Fibroblast of upper back skin (primary cell): ENCODE results near the gene B4GALT2.
A peak's percentile ranks its signal among the peaks of the same experiment; 100 is the strongest.

Experiments used
- DNase-seq: peaks from one replicate; pipeline ENCODE4 v3.0.0-alpha.2; 2013

Gene B4GALT2

DNA sequence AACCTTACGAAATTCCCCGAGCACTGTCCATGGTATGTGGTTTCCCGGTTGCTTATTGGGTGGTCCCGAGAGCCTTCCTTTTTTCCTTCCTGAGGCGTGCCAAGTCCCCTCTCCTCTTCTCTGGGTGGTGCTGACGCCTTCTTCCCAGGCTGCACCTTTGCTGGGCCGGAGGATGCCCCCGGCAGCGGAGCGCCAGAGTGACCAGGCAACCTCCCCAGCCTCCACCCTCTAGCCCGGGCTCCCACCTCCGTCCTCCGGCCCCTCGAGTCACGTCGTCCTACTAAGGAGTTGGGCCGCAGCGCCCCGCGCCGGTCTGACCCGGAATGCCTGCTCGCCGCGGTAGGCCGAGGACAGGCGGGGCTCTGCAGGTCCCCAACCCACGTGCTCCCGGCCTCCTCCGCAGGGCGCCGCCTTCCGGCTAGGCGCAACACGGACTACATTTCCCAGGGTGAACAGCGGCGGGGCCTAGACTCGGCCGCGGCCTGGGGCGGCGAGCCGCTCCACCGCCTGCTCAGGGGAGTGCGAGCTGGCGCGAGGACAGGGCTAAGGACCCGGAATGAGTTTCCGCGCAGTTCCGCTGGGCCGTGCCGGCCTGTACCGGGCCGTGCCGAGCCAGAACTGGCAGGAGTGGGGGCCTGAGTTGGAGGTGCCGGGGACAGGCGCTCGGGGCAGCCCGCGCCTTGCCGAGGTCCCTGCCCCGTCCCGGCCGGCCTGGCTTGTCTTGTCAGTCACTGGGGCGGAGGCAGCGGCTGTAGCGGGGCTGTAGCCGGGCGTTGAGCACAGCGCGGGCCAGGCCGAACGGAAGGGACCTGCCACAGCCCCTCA, 32.6 kb upstream of the B4GALT2 start, which contains the start of gene IPO13:
Gene IPO13, plus strand, starts transcription at position 715 of the 825 bp plus-strand sequence. CDS start 651 bp downstream, outside the sequence.
- DNase-seq: peak; percentile 92

DNA sequence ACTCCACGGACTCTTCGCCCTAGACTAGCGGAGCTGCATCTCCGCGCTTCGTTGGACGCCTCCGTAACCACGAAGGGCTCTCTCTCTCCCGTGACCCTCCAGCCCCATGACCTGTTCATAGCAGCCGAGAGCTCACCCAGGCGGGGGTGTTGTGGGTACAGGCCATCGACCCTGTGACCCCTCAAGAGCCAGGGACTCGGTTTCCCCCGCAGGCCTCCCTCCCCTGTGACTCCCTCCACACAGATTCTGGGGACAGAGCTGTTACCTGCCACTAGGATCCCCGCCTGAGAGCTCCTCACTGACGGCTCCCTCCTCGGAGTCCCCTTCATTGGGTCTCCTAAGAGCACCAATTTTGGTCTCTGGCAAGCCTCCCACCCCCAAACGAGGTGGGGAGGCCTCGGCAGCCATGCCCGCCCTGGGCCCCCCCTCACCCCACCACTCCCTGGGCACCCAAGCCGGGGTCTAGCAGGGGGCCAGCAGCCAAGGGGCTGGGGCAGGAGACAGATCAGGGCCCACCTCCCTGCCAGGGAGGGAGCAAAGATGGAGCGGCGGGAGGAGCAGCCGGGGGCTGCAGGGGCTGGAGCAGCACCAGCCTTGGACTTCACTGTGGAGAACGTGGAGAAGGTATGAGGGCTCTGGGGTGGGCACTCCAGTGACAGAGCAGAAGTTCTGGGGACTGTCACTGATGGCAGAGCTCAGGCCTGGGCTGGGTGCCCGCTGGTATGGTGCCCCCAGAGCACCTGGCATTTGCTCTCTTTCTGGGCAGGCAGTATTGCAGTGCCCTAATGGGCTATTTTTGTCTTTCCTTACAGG, 31.7 kb upstream of the B4GALT2 start:
- DNase-seq: no peak

DNA sequence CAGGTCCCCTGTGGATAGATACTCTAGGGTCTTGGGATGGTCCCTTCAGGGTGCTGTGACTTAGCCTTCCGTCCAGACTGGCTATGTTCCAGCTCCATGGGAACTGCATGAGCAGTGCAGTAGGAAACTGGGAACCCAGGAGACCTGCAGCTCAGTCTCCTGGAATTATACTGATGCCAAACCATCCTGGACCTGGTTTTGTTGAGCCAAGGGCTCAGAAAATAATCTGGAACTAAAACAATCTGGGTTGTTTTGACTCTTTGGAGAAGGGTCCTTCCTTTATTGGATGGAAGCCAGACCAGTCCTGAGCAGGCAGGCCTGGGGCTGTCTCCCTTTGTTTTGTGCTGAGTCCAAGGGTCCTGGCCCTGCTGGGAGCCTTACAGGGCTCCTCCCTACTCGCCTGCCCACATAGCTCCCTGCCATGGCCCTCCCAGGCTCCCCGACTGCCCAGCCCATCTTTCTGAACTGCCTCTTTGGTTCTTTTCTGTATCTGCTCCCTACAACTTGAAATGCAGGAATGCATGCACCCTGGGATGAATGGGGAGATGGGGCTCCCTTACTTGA, 31.1 kb upstream of the B4GALT2 start:
- no peak for DNase-seq

DNA sequence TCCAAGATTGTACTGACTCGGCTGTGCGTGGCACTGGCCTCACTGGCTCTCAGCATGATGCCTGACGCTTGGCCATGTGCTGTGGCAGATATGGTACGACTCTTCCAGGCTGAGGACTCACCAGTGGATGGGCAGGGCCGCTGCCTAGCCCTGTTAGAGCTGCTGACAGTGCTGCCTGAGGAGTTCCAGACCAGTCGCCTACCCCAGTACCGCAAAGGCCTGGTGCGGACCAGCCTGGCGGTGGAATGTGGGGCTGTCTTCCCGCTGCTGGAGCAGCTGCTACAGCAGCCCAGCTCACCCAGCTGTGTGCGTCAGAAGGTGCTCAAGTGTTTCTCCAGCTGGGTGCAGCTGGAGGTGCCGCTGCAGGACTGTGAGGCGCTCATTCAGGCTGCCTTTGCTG, 29.3 kb upstream of the B4GALT2 start:
- no peak for DNase-seq

DNA sequence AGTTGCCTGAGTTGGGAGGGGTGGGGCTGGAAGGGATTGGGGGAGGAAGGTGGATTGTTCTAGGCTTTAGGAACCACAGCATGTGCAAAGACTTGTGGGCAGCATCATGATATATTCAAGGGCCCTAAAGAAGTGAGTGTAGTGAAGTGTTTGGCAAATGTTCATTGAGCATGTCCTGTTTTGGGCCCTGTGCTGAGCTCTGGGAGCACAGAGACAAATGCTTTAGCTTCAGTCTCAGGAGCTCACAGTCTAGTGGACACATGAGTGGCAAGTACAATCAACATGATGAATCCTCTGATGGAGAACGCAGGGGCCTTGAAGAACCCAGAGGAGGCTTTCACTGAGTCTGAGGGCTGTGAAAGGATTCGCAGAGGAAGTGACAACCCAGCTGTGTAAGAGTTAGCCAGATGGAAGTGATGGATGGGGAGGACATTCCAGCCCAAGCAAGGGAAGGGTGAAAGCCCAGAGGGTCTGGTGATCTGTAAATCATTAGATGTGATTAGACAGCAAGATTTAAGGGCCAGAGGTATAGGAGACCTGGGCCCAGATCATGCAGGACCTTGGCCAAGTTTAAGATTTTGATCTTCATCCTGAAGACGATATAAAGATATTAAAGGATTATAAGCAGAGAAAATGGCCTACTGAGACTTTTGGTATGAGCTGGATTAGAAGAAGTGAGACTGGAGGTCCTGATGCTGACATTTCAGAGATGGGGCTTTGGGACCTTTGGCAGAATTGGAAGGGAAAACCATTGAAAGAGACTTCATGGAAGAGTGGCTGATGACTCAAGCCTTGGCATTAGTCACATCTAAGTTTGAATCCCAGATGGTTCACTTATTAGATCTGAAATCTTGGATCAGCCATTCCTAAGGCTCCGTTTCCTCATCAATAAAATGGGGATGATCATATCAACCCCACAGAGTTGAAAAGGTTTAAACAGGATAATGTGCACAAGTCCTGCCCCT, 27.7 kb upstream of the B4GALT2 start:
- no peak for DNase-seq

DNA sequence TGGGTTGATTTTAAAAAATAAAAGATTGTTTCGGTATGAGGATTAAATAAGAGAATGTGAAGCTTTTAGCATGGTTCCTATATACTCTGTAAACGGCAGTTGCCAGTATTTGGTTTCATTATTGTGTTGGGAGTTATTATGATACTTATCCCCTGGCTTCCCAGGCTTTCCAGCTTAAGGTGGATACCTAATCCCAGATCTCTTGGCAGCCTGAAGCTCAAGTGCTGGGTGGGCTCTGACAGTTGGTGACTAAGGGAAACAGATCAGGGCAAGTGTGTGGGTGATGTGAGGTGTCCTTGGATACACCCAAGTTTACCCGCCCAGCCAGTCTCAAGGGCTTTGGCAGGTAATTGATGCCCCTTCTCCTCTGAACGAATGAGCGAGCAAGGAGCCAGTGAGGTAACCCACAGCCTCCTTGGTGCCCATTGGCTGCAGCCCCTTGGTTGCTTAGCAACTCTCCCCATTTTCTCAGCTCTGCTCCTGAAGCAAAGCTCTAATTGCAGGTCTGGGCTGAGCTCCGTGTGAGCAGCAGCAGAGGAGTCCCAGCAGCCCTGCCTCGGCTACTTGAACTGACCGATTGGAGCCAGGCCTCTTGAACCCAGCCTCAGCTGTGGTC, 26.2 kb upstream of the B4GALT2 start:
- DNase-seq: no peak

DNA sequence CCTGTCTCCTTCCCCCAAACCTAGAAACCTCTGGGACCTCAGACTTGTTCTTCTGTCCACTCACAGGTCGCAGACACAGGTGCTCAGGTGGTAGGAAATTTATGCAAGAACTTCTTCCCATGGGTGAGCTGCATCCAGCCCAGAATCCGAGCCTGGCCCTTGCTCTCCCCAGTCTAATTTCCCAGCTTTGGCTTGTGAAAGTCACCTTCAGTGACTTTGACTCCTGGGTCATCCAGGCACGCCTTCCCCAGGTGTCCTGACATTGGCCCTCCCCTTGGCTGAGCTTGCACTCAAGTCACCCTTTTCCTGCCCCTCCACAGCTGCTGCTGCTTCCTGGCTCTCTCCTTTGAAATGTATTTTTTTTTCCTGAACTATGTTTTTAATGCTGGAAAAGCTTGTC, 25.6 kb upstream of the B4GALT2 start:
- no peak for DNase-seq

DNA sequence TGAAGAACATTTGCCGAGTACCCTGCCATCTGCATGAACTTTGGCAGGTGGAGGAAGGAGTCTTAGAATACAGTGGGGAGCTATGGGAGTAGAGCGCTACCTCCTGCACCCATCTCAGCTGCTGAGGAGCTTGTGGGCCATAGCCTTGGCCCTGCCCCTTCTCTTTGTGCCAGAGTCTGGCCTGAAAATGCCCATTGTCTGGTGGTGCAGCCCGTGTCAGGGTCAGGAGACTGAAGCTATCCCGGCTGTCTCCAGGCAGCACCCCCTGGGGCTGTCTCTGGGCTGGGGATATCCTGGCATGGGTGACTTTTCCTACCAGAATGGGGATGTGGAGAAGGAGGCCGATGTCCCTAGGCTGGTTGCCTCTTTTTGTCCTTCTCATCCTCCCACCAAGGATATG, 25.0 kb upstream of the B4GALT2 start:
- no peak for DNase-seq

DNA sequence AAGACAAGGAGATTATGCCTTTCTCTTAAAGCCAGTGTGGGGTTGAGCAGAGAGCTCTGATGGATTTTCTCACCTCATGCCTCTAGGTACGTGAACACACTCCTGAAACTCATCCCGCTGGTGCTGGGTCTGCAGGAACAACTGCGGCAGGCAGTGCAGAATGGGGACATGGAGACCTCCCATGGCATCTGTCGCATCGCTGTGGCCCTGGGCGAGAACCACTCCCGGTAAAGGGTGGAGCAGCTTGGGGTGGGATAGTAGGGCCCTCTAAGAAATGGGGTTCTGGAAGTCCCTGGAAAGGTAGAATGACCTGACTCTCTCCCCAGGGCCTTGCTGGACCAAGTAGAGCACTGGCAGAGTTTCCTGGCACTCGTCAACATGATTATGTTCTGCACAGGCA, 22.8 kb upstream of the B4GALT2 start:
- no peak for DNase-seq

DNA sequence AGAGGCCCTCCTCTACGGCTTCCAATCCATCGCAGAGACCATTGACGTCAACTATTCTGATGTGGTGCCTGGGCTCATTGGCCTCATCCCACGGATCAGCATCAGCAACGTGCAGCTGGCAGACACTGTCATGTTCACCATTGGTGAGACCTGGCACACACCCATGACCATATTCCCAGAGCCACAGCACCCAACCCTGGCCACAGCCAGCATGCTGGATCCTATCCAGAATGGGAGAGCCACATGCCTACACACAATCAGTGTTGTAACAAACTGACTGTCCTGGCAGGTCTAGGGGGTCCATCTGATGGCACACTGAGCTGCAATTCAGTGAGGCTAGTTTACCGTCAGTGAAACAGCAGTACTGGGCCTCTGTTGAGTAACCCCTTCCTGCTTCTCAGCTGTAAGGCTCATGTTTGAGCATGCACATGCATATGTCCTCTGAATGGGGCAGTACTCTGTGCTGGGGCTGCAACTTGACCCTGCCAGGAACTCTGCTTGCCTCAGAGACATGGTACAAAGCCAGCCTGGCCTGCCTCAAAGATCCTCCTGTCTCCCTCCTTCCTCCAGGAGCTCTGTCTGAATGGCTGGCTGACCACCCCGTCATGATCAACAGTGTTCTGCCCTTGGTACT, 21.5 kb upstream of the B4GALT2 start:
- no peak for DNase-seq

DNA sequence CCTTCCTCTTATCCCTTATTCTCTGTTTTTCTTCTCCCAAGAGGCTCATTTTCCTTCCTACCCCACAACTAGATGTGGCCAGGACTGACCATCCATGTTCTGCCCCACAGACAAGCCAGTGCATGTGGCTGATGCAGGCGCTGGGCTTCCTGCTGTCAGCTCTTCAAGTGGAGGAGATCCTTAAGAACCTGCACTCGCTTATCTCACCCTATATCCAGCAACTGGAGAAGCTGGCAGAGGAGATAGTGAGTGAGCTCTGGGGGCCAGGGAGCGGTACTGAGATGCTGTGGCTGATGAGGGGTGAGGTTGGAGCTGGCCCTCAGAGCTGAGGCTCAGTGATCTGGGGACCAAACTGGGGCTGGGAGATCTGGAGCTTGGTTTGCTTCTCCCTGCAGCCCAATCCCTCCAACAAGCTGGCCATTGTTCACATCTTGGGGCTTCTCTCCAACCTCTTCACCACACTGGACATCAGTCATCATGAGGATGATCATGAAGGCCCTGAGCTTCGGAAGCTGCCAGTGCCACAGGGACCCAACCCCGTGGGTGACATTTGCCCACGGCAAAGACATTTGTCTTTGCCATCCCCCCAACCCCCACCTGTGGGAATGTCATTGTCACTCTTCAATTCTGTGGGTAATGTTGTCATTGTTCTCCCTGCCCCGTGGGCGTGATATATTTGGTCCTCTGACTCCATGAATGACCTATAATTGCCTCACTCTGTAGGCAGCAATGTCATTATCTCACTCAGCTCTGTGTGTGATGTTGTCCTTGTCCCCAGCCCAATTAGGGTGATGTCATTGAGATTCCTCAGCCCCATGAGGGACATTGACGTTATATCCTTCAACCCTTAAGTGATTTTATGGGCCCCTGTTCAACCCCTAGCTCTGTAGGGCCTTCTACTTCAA, 20.4 kb upstream of the B4GALT2 start:
- no peak for DNase-seq

DNA sequence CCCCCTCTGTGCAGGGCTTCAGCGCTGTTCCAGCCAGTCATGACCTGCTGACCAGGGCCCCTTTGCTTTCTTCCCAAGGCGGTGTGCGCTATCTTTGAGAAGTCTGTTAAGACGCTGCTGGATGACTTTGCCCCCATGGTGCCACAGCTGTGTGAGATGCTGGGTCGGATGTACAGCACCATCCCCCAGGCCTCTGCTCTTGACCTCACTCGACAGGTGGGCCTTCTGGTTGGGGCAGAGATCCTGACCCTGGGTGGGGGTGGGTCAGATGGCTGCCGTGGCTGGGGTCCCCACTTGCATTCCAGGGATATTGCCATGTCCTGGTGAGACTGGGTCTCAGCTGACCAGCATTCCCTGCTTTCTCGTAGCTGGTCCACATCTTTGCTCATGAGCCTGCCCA, 18.2 kb upstream of the B4GALT2 start:
- DNase-seq: no peak

DNA sequence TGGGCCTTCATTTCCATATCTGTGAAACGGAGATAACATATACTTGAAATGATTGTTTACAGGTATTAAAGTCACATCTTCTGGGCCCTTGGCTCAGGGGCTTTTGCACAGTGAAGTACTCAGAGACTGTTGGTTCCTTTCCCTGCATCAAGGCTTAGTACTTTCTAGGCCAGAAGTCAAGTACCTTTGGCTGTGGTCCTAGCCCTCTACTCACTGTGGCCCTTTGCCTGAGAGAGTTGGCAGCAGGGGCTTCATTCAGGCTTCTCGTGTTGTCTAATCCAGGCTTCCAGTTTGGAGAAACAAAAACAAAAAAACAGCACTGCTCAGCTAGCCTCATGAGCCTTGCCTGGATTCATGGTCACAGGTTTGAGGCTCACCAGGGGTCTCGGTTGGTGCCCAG, 17.3 kb upstream of the B4GALT2 start:
- no peak for DNase-seq

DNA sequence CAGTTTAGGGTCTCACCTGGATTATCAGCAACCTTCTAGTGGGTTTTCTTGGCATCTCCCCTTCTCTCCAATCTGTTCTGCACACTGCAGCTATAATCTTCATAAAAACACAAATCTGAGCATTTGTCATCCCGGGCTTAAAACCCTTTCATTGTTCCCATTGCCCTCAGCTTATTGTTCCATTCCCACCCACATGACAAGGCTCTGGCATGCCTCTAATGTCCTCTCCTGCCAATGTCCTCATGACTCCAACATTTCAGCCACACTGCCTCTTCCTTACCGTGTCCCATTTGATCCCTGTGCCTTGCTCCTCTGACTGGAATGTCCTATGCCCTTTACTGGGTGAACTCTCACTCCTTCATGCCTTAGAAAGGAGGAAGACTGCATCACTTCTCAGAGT, 16.7 kb upstream of the B4GALT2 start:
- no peak for DNase-seq

DNA sequence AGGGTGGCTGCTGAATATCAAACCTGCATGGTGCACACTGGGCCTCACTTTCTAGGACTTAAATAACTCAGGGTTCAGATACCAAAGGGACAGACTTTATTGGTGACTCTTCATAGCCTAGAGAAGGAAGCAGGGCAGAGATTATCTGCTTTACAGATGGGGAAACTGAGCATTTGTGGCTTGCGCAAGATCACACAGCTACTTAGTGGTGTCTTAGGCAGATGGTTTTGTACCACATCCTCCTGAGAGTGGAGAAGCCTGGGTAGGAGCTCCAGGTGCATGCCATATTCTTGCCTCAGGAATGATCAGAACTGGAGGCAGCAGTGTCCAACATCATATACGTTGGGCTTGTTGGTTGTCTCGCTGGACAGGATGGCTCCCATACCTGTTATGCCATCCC, 16.0 kb upstream of the B4GALT2 start:
- no peak for DNase-seq

DNA sequence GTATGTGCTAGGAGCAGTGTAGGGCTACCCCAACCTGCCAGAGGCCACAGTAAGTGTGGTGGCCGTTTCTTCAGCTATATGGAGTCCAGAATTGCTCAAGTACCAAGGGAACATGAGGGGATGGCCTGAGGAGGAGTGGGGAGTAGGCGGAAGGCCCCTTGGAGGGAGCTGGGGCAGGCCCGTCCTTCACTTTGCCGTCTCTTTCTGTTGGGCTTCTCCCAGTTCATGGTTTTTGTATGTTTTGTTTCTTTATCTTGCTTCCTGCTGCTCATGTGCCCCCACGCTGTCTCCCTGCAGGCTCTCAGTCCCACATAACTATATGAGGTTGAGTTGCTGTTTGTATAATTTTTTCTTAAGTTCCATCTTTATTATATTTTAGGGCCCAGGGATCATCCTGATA, 15.1 kb upstream of the B4GALT2 start:
- DNase-seq: no peak

DNA sequence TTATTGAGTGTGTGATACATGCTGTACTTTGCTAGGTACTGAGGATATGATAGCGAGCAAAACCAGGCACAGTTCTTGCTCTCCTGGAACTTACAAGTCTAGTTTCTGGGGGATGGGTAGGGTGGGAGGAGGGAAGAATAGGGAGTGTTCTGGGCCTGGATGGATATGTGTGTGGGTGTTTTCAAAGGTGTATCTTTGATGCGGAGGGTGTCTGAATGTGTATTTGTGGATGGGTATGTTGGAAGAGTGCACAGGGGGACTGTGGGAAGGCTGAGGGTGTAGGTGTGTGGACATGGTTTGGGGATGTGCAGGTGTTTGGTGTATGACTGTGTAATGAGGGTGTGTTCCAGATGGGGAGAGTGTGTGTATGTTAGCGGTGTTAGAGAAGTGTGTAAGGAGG, 13.7 kb upstream of the B4GALT2 start:
- DNase-seq: no peak

DNA sequence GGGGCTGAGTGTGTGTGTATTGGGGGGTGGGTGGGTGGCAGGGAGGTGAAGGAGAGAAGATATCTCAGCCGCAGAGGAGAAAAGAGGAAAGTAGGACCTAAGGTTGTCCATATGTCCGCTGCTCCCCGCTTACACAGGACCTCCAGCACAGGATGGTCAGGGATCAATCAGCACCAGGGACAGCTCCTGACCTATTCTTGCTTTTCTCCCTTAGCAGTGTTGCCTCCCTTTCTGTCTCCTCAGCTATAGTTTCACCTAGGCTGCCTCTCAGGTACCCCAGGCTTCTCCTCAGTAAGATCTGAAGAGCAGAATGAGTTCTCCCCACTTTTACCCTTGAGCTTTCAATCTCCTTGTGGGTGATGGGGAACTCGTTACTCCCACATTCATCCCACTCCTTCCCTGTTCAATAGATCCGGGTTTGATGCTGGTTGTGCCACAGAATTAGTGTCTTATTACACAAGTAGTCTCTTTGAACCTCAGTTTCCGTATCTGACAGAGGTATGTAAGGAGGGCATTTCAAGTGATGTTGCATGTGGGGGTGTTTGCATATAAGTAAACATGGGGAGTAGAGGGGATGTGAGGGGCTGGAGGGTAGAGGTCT, 10.6 kb upstream of the B4GALT2 start:
- DNase-seq: no peak

DNA sequence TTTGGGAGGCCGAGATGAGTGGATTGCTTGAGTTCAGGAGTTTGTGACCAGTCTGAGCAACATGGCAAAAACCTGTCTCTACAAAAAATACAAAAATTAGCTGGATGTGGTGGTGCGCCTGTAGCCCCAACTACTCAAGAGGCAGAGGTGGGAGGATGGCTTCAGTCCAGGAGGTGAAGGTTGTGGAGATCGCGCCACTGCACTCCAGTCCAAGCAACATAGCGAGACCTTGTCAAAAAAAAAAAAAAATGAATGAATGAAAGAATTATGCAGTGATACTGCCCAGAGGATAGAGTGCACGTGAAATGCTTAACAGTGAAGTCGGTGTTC, 9.6 kb upstream of the B4GALT2 start:
- DNase-seq: no peak

DNA sequence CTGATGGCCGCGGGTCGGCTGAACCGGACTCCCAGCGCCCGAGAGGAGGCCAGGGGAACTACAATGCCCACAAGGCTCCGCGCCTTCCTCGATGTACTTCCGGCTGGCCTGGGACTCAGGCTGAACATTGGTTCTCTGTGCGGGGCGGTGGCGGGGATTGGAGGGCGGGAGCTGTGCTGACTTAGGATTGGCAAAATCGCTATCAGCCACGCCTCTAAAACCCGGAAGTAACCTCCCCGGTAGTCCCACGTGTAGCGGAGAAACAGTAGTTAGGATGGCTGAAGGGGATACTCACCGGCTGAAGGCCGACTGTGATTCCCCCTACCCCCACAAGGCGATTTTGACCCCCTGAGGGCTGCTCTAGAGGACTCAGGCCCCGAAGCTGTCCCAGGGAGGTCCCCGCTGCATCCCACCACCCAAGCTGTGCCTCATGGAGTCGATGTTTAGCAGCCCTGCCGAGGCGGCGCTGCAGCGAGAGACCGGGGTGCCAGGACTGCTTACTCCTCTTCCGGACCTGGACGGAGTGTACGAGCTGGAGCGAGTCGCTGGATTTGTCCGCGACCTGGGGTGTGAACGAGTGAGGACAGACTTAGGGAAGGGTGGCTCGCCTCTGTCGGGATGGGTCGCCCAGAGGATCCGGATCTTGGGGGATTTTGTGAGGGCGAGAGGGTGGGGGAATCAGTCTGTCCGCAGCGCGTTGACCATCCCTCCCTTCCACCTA, 9.1 kb upstream of the B4GALT2 start, which contains the start of gene DPH2:
Gene DPH2, plus strand, starts transcription at position 265 of the 721 bp plus-strand sequence. Its CDS starts 166 bp downstream, at position 431.
- peak; percentile 96 for DNase-seq
